Stimulated activated CD8-positive, alpha-beta memory T cell treated with anti-CD3 and anti-CD28 coated beads, Interleukin-2, amount 100 ng/mL, for 1 hour (primary cell): ENCODE measurements around the gene HSD17B3.
"Not testable (repeated sequence)": the region's sequence is repeated elsewhere in the genome, so short reads cannot be mapped to it uniquely, and the experiment has no call there.

Source experiments
- DNase-seq, 2 donors: peaks; one replicate each; pipeline ENCODE4 v3.0.0-alpha.2; 2020; ENCODE audit warnings: low read depth in 2 of 2

HSD17B3 gene

DNA sequence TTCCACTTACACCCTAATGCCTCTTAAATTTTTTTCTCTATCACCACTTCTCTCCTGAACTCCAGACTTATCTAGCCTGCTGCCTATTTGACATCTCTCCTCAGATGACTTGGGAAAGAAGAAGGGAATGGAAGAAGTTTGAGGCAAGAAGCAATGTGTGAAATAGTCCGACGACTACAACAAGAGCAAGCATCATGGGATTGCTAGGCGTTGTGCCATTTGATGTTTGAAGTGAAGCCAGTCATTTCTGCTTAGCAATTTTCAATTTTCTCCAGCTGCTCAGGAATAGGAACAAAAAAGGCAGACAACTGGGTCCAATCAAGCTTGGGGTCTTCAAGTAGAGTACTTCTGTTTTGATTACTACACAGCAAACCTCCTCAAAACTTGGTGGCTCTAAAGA is 106.4 kb downstream of the HSD17B3 start:
- DNase-seq, result no peak

DNA sequence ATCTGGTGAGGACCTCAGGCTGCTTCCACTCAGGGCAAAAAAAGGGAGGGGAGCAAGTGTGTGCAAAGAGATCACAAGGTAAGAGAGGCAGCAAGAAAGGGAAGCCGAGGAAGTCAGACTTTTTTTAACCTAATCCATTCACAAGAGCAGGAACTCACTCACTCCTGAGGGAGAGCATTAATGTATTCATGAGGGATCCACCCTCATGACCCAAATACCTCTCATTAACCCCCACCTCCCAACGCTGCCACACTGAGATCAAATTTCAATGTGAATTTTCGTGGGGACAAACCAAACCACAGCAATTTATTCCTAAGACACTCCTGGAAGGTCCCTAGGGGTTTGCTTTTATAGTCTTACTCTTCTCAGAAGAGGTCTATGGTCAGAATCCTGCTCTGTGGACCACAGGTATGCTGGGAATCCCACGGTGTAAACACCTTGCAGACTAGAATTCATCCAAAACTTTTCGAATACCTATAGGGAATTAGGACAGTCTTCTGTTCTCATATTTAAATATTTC is 108.7 kb downstream of the HSD17B3 start:
- DNase-seq, result no peak

GRCh38 chr9:96192710-96193109 is 109.3 kb downstream of the HSD17B3 start:
- DNase-seq, result no peak

GRCh38 chr9:96189995-96190394 is 112.0 kb downstream of the HSD17B3 start:
- DNase-seq, result no peak

DNA sequence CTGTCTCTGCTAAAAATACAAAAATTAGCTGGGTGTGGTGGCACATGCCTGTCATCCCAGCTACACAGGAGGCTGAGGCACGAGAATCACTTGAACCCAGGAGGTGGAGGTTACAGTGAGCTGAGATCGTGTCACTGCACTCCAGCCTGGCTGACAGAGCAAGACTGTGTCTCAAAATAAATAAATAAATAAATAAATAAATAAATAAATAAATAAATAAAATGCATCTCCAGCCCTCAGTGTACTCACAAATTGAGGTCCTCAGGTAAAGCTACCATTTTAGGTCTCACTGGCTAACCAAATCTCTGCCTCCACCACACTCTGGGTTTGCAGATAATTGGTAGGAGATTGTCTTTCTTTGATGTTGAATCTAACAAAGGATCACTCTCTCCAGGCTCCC is 112.4 kb downstream of the HSD17B3 start:
- DNase-seq, result not testable (repeated sequence)

- no peak for DNase-seq
These were observed 113.4 kb downstream of the HSD17B3 start for GRCh38 chr9:96188571-96188970.

GRCh38 chr9:96187151-96187555 is 114.8 kb downstream of the HSD17B3 start:
- no peak for DNase-seq

DNA sequence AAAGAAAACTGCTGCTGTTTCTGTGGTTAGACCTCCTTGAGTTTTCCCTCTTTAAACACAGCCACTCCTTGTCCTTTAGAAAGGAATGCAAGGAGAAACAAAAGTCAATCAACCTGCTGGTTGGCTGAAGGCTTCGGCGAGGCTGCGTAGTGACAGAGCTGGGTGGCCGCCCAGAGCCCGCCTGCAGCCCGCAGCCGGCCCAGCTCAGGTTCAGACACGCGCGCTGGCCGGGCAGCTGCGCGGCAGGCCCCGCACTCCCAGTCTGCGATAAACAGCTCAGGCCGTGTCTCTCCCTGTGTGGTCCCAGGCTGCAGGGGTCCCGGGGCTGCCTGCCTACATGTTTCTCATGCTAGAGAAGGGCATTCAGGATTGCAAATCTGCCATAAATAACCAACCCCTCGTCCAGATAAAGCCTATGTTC is 115.4 kb downstream of the HSD17B3 start:
- no peak for DNase-seq

DNA sequence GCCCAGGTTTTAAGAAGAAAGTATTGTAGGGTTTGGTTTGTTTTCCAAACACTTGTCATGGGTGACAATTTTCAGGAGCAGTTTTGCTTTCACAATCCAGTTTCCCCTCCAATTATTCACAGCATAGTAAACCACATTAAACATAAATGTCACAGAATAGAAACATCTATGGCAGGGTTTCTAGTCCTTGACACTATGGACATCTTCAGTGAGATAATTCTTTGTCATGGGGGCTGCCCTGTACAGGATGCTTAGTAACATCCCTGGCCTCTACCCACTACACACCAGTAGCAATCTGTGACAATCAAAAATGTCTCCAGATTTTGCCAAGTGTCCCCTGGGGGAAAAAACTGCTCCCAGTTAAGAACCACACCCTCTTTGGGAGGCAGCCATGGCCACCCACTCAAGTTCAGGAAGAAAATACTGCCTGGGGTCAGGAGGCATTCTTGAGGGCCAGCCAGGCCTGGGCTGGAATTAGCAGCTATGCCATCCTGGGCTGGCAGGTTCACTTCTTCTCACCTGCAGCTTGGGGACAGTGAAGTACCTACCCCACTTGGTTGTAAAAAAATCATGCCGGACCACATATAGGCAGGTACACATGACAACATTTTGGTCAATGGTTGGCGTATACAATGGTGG is 116.3 kb downstream of the HSD17B3 start:
- DNase-seq, result no peak
